A549 (cell line): ENCODE results near the gene SNRPA1. TPM values are rescaled to one million over a fixed set of nuclear protein-coding genes. Genes with fewer than 3 reads are reported as not detected.

Experiments
- ATAC-seq, 2 experiments: fragments of 200-7000 bp in 1 of 2; fragments of >200 bp in 1 of 2; cut with Nextera tagmentation in 1 of 2; cut with Tn5 transposase in 1 of 2; 3 replicates each; pipeline versions ENCODE4 v1.8.0 to v1.9.1; 2018 to 2020; ENCODE audit warnings: mild to moderate bottlenecking in 1 of 2, moderate library complexity in 1 of 2
- CTCF ChIA-PET: fragments of 300-600 bp; sonication (Branson Sonifier 250); formaldehyde crosslinking; extraction: SDS; loops from one replicate; lab custom pipeline; 2021; ENCODE audit warnings: antibody characterized with exemption, inconsistent platforms; lab: Yijun Ruan, JAX
- POLR2A ChIA-PET: fragments of 350-600 bp; formaldehyde crosslinking; extraction: SDS; loops from one replicate; lab custom pipeline; 2021; ENCODE audit warnings: antibody characterized with exemption, inconsistent platforms; lab: Yijun Ruan, JAX
- DNase-seq, 2 experiments: peaks; one replicate each; pipeline versions ENCODE4 v3.0.0 to v3.0.0-alpha.2; 2011 to 2016; ENCODE audit warnings: low read depth in 1 of 2, low spot score in 1 of 2
- FAIRE-seq: peaks from 2 replicates; lab custom pipeline; 2011; peaks lifted over from hg19 to GRCh38; lab: Jason Lieb, UNC
- H3K27ac ChIP-seq, 2 experiments: fragments of >200 bp; sonication (Bioruptor Twin); formaldehyde crosslinking; 3 replicates each; pipeline ENCODE4 v1.5.1; 2016 to 2017
- H3K4me1 ChIP-seq: fragments of >200 bp; sonication (Bioruptor Twin); formaldehyde crosslinking; 3 replicates; pipeline ENCODE4 v1.6.1; 2016
- H3K4me2 ChIP-seq: fragments of >200 bp; sonication (Bioruptor Twin); formaldehyde crosslinking; 3 replicates; pipeline ENCODE4 v1.6.1; 2016
- H3K4me3 ChIP-seq: fragments of >200 bp; sonication (Bioruptor Twin); formaldehyde crosslinking; 3 replicates; pipeline ENCODE4 v1.5.1; 2016
- H3K9me3 ChIP-seq: fragments of >200 bp; sonication (Bioruptor Twin); formaldehyde crosslinking; 3 replicates; pipeline ENCODE4 v1.6.1; 2016
- ATOH8 ChIP-seq: fragments of 250-450 bp; sonication (Bioruptor Pico); IDR thresholded peaks from 2 replicates; pipeline ENCODE4 v1.5.0; 2020; ENCODE audit warnings: low read depth, mild to moderate bottlenecking, moderate library complexity
- BCL3 ChIP-seq: fragments of >200 bp; sonication (Bioruptor Twin); formaldehyde crosslinking; IDR thresholded peaks from 3 replicates; pipeline ENCODE4 v1.6.1; 2016
- CEBPB ChIP-seq, 2 experiments: fragments of >200 bp in 1 of 2; sonication (Bioruptor Twin) in 1 of 2; formaldehyde crosslinking in 1 of 2; IDR thresholded peaks; 2 replicates each; pipeline ENCODE4 v1.6.1; 2012 to 2016
- CHD2 ChIP-seq: fragments of 150-350 bp; IDR thresholded peaks from 2 replicates; pipeline ENCODE4 v1.6.1; 2014; ENCODE audit warnings: low read length; ENCODE audit not compliant: partially characterized antibody
- CHD4 ChIP-seq: fragments of 200-600 bp; sonication (generic); IDR thresholded peaks from 2 replicates; pipeline ENCODE4 v1.6.1; 2016; ENCODE audit warnings: antibody characterized with exemption, mild to moderate bottlenecking, borderline replicate concordance
- CTCF ChIP-seq: fragments of >200 bp; sonication (Bioruptor Twin); formaldehyde crosslinking; IDR thresholded peaks from 3 replicates; pipeline ENCODE4 v1.5.1; 2016
- E2F6 ChIP-seq: IDR thresholded peaks from 2 replicates; pipeline ENCODE4 v1.6.1; 2012; ENCODE audit warnings: low read depth, borderline replicate concordance
- EHF ChIP-seq: fragments of 250-450 bp; sonication (Bioruptor Pico); IDR thresholded peaks from 2 replicates; pipeline ENCODE4 v1.5.0; 2020; ENCODE audit warnings: mild to moderate bottlenecking
- ELK1 ChIP-seq: fragments of 150-350 bp; IDR thresholded peaks from 2 replicates; pipeline ENCODE4 v1.6.1; 2014; ENCODE audit warnings: low read depth, mild to moderate bottlenecking, low read length
- EP300 ChIP-seq, 2 experiments: fragments of >200 bp; sonication (Bioruptor Twin); formaldehyde crosslinking; IDR thresholded peaks; 2 replicates in 1 of 2; 3 replicates in 1 of 2; pipeline ENCODE4 v1.6.1; 2016 to 2017
- ESRRA ChIP-seq: fragments of 150-350 bp; IDR thresholded peaks from 2 replicates; pipeline ENCODE4 v1.6.1; 2014; ENCODE audit warnings: mild to moderate bottlenecking, low read length, borderline replicate concordance
- FOSB ChIP-seq: fragments of 250-450 bp; sonication (Bioruptor Pico); IDR thresholded peaks from 2 replicates; pipeline ENCODE4 v1.5.0; 2020; ENCODE audit warnings: mild to moderate bottlenecking, moderate library complexity
- FOSL2 ChIP-seq, 2 experiments: fragments of 450-650 bp in 1 of 2; fragments of >200 bp in 1 of 2; sonication (Bioruptor Twin) in 1 of 2; formaldehyde crosslinking; IDR thresholded peaks; 2 replicates each; pipeline versions ENCODE4 v1.5.0 to v1.6.1; 2016 to 2020; ENCODE audit warnings: mild to moderate bottlenecking in 1 of 2, moderate library complexity in 1 of 2
- GATA3 ChIP-seq: IDR thresholded peaks from 2 replicates; pipeline ENCODE4 v1.6.1; 2012; ENCODE audit warnings: borderline replicate concordance
- HDAC2 ChIP-seq: fragments of 200-600 bp; sonication (generic); IDR thresholded peaks from 2 replicates; pipeline ENCODE4 v1.6.1; 2016
- HES2 ChIP-seq: fragments of >200 bp; sonication (Bioruptor Twin); formaldehyde crosslinking; IDR thresholded peaks from 2 replicates; pipeline ENCODE4 v1.6.1; 2016
- HOXA7 ChIP-seq: fragments of 250-450 bp; sonication (Bioruptor Pico); IDR thresholded peaks from 2 replicates; pipeline ENCODE4 v1.5.0; 2020; ENCODE audit warnings: mild to moderate bottlenecking, moderate library complexity
- HOXB13 ChIP-seq: fragments of 250-450 bp; sonication (Bioruptor Pico); IDR thresholded peaks from 2 replicates; pipeline ENCODE4 v1.5.0; 2020; ENCODE audit warnings: low read depth, mild to moderate bottlenecking, moderate library complexity
- HOXB5 ChIP-seq: fragments of 250-450 bp; sonication (Bioruptor Pico); IDR thresholded peaks from 2 replicates; pipeline ENCODE4 v1.5.0; 2020; ENCODE audit warnings: mild to moderate bottlenecking, moderate library complexity
- JUN ChIP-seq, 2 experiments: fragments of >200 bp; sonication (Bioruptor Twin); formaldehyde crosslinking; IDR thresholded peaks; 2 replicates in 1 of 2; 3 replicates in 1 of 2; pipeline ENCODE4 v1.6.1; 2016 to 2017
- KDM1A ChIP-seq: fragments of 200-600 bp; sonication (generic); IDR thresholded peaks from 2 replicates; pipeline ENCODE4 v1.6.1; 2016; ENCODE audit warnings: low read depth, mild to moderate bottlenecking
- KDM5A ChIP-seq: fragments of 200-600 bp; sonication (generic); IDR thresholded peaks from 2 replicates; pipeline ENCODE4 v1.6.1; 2016; ENCODE audit warnings: antibody characterized with exemption, mild to moderate bottlenecking
- NFE2L2 ChIP-seq: fragments of 150-350 bp; conservative IDR thresholded peaks from 2 replicates; pipeline ENCODE4 v1.6.1; 2014; ENCODE audit warnings: low read length
- NPAS2 ChIP-seq: fragments of 250-450 bp; sonication (Bioruptor Pico); IDR thresholded peaks from 2 replicates; pipeline ENCODE4 v1.8.0; 2022; ENCODE audit warnings: mild to moderate bottlenecking, moderate library complexity, borderline replicate concordance
- PHF8 ChIP-seq: fragments of 200-600 bp; sonication (generic); IDR thresholded peaks from 2 replicates; pipeline ENCODE4 v1.6.1; 2016; ENCODE audit warnings: low read depth, mild to moderate bottlenecking, antibody characterized with exemption, moderate library complexity, borderline replicate concordance
- POLR2AphosphoS2 ChIP-seq: conservative IDR thresholded peaks from 2 replicates; pipeline ENCODE4 v1.6.1; 2012; ENCODE audit warnings: low read length, improper control_type of control experiment, inconsistent platforms
- RARB ChIP-seq: fragments of 250-450 bp; sonication (Bioruptor Pico); IDR thresholded peaks from 2 replicates; pipeline ENCODE4 v1.8.0; 2021; ENCODE audit warnings: mild to moderate bottlenecking, moderate library complexity
- RCOR1 ChIP-seq: fragments of 150-350 bp; IDR thresholded peaks from 2 replicates; pipeline ENCODE4 v1.6.1; 2014; ENCODE audit warnings: antibody characterized with exemption, low read length, low read depth
- RNF2 ChIP-seq: fragments of 200-600 bp; sonication (generic); IDR thresholded peaks from 2 replicates; pipeline ENCODE4 v1.6.1; 2016; ENCODE audit warnings: low read depth, mild to moderate bottlenecking, antibody characterized with exemption, moderate library complexity, borderline replicate concordance
- SREBF2 ChIP-seq: fragments of 450-650 bp; IDR thresholded peaks from 2 replicates; pipeline ENCODE4 v1.6.1; 2014; ENCODE audit warnings: mild to moderate bottlenecking, moderate library complexity
- TFCP2L1 ChIP-seq: fragments of 250-450 bp; sonication (Bioruptor Pico); IDR thresholded peaks from 2 replicates; pipeline ENCODE4 v1.5.0; 2021; ENCODE audit warnings: mild to moderate bottlenecking
- USF2 ChIP-seq: fragments of 450-650 bp; IDR thresholded peaks from 2 replicates; pipeline ENCODE4 v1.6.1; 2014; ENCODE audit warnings: antibody characterized with exemption
- ZC3H11A ChIP-seq: fragments of 450-650 bp; IDR thresholded peaks from 2 replicates; pipeline ENCODE4 v1.6.1; 2014; ENCODE audit warnings: antibody characterized with exemption, mild to moderate bottlenecking
- ZFP36 ChIP-seq: fragments of 450-650 bp; IDR thresholded peaks from 2 replicates; pipeline ENCODE4 v1.6.1; 2014; ENCODE audit warnings: borderline replicate concordance; ENCODE audit not compliant: partially characterized antibody
- ZNF302 ChIP-seq: fragments of 250-450 bp; sonication (Bioruptor Pico); IDR thresholded peaks from 2 replicates; pipeline ENCODE4 v1.9.0; 2021; ENCODE audit warnings: inconsistent platforms, mild to moderate bottlenecking, moderate library complexity
- WGBS: methylation state at CpG from one replicate; pipeline ENCODE4 v1.1.6; 2017; ENCODE audit errors: missing lambda C conversion rate; 5-methylcytosine and 5-hydroxymethylcytosine counted together
- polyA plus RNA-seq, 4 experiments: library from polyadenylated mRNA; depleted of rRNA in 3 of 4; stranded (reverse); fragments of >200 nt; fragmentation: RNase III in 1 of 4; extraction: RNeasy Plus Mini Kit Qiagen cat#74134 plus additional on column Dnase treatment in 1 of 4; gene quantifications; 2 replicates in 3 of 4; 3 replicates in 1 of 4; pipeline ENCODE4 v1.2.3, GENCODE V29; 2011 to 2017

Gene SNRPA1
- polyA plus RNA-seq, 2 of the 4 experiments (the other 2 are of a cell fraction): 140 to 177 TPM

GRCh38 chr15:101269479-101270223 is 25.4 kb downstream of the SNRPA1 start:
- Histone ChIP-seq H3K4me1 (no peaks in the 10 kb centered on the region), H3K4me3 (no peak overlapping the region), H3K27ac (no peak overlapping the region), H3K4me2 (no peak overlapping the region), H3K9me3 (no peaks in the 10 kb centered on the region)
- FAIRE-seq (no peak), DNase-seq (peak in 1 of 2 experiments; percentile 53), ATAC-seq (peak; percentile 55 to 74; a peak in 5 of 6 replicates)
- CTCF ChIA-PET: interaction anchor here (0.9 to 6.4 kb wide), 10 partner anchors 8 to 256 kb away, joined by 3 to 66 read pairs (median 4); no protein-coding TSS in a partner anchor
- POLR2A ChIA-PET: interaction anchor here (0.7 kb wide), 1 partner anchor 372 kb away, joined by 9 read pairs; no protein-coding TSS in a partner anchor
- WGBS: 90% methylated on average over 16 of the region's 16 CpGs
- TF ChIP-seq EP300 (IDR thresholded peaks at IDR 0.05) (no peak), ESRRA (no peak), FOSL2 (IDR thresholded peaks at IDR 0.05) (no peak), FOSL2 (CRISPR knock-in tag; IDR thresholded peaks at IDR 0.05) (no peak), EHF (no peak), HOXB5 (CRISPR knock-in tag) (no peak), RNF2 (no peak), TFCP2L1 (CRISPR knock-in tag) (no peak), NPAS2 (CRISPR knock-in tag) (no peak), USF2 (no peak), ZFP36 (no peak), ZNF302 (CRISPR knock-in tag) (no peak), RCOR1 (no peak), SREBF2 (no peak), HOXB13 (CRISPR knock-in tag) (no peak), HES2 (no peak), JUN (IDR thresholded peaks at IDR 0.05) (no peak), BCL3 (no peak), NFE2L2 (no peak), KDM5A (no peak), GATA3 (no peak), HOXA7 (CRISPR knock-in tag) (peak; percentile 70; the same call in 1 of the 2 replicates), POLR2AphosphoS2 (no peak), CHD2 (no peak), E2F6 (no peak), KDM1A (no peak), ATOH8 (CRISPR knock-in tag) (no peak), ZC3H11A (no peak), ELK1 (no peak), CEBPB (IDR thresholded peaks at IDR 0.05) (no peak), HDAC2 (no peak), FOSB (peak; percentile 59; the same call in 1 of the 2 replicates), CHD4 (no peak), PHF8 (no peak), RARB (CRISPR knock-in tag) (no peak), CTCF (peak; percentile 35)
